GM18517 (cell line): Measurements from ENCODE around the gene HABP2.

Experiments used
- ATAC-seq: cut with Tn5 transposase; IDR thresholded peaks from one replicate; pipeline ENCODE4 v1.9.1; 2021; ENCODE audit warnings: mild to moderate bottlenecking, moderate library complexity; ENCODE audit not compliant: unreplicated experiment

The HABP2 gene

DNA sequence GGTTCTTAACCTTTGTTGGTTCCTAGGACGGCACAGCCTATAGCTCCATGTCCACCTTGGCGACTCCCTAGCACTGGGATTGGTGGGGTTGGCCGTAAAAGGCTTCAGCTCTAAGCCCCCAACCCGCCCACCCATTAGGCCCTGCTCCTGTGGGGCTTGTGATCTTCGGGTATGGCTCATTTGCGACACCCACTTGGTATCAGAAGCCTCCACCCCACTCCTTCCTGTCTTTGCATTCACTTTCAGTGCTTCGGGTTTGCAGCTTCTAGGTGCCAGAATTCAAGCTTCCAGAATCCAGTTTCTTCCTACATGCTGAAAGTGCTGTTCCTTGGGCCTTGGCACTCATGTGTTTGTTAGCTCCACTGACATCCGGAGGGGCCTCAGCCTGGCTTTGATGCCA is 39.5 kb downstream of the HABP2 start:
- ATAC-seq: no peak

DNA sequence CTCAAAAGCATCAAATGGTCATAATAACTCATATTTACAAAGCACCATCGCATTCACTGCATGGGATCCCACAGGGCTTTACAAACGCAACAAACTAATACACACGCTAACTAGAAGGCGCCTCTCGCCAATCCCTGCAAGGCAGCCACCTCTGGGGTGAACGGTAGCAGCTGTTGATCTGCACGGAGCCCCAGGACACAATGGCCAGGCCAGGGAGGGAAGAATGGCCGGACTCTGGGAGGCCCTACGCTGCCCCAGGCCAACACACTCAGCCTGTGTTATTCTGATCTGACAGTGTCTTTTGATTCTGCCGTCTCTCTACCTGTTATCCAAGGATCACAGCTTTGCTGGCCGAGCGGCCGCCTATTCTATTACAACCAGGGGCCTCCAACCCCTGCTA is 41.8 kb downstream of the HABP2 start:
- ATAC-seq: no peak

DNA sequence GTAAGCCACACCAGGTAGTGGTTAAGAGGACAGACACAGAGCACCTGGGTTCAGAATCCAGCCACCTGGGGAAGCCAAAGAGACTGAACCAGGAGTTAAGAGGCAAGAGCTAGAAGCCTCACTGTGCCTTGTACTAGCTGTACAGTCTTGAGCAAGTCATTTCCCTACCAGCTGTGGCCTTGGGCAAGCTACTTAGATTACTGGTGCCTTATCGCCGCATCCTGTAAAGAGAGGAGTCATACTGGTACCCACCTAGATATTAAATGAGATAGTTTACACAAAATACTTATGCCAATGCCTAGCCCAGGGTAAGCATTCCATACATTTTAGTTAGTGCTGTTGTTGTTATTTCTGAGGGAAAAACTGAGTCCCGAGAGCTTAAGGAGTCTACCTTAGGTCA is 47.7 kb downstream of the HABP2 start:
- ATAC-seq: no peak

DNA sequence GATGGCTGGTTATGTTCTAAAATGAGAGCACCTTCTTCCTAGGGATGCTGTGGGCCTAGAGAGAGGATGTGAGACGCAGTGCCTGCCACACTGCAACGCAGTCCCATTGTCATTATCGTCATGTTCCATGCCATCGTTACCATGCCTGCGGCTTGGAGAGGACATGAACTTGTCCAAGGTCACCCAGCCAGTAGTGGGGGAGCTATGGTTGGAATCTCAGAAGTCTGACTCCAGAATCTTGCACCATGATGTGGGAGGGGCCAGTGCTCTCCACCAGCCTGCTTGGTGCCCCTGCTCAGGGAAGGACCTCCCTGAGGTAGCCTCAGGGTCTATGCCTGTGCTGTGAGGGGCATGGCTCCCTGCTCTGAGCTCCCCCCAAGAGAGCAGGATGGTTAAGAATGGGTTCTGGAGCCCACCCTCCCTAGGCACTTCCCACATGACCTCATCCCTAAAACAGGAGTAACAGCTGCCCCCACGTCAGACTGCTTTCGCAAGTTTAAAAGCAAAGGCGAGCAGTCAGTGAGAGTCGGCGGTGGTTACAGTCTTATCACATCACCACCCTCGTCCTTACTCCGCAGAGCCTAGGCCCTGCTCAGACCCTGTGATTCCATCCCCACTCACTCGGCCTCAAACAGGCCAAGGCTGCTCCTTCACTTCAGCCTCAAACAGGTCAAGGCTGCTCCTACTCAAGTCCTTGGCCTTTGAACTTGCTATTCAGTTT is 50.4 kb downstream of the HABP2 start:
- no peak for ATAC-seq

DNA sequence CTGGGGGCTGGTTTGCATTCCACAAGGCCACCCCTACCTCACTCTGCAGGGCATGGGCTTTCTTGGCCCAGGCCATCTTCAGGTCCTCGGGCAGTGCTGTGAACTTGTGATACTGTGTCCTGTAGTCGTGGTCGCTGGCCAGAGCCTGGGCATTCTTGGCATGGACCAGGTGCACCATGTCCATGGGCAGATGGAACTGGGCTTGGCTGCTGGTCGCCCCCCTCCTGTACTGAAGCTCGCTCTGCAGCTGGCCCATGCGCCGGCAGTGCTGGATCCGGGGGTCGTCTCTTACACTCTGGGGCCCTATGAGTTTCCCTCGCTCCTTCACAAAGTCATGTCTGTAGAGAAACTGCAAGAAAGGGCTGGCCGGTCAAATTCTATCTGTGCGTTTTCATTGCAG is 51.7 kb downstream of the HABP2 start:
- no peak for ATAC-seq

DNA sequence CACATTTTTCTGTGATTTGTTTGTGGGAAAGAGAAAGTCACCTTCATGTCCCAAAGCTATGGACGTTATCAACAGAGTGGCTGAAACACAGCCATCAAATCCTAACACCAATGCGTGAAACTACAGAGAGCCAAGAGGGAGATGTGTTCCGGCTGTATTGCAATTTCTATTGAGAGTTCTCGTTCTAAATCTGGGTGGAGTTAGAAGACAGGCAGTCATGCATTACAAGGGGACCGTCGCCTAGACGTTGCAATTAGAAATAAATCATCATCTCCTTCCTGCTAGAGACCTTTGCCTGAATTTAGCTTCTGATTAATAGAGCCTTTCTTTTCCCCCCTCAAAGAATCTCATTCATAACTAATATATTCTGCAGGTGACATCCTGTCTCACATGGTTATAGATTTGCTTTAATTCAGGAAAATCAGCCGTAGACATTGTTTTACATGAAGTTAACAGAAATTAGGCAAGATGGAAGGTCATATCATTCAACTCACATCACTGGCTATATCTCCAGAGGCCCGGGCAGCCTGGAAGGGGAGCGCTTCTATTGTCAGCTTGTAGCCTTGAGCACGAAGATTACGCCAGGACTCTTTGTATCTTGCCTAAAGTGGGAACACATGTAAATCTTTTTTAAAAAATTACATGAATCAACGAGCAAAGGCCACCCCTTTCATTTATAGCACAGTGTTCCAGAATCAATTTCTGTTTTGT is 52.6 kb downstream of the HABP2 start:
- no peak for ATAC-seq

DNA sequence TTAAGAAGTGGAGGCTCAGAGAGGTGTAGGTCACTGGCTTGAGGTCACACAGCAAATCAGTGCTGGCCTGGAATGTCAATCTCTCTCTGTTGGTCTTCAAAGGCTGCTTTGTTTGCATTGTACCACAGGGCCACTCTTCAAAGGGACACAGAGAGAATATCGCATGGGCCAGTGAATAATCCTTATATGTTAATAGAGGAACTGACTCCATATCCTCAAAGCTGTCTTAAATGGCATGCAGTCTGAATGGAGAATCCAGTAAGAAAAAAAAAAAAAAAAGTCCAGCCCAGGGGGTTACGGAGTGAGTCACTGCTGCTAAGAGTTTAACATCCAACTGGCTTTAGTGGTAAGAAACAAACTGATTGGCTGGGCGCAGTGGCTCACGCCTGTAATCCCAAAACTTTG is 56.9 kb downstream of the HABP2 start:
- ATAC-seq: no peak

DNA sequence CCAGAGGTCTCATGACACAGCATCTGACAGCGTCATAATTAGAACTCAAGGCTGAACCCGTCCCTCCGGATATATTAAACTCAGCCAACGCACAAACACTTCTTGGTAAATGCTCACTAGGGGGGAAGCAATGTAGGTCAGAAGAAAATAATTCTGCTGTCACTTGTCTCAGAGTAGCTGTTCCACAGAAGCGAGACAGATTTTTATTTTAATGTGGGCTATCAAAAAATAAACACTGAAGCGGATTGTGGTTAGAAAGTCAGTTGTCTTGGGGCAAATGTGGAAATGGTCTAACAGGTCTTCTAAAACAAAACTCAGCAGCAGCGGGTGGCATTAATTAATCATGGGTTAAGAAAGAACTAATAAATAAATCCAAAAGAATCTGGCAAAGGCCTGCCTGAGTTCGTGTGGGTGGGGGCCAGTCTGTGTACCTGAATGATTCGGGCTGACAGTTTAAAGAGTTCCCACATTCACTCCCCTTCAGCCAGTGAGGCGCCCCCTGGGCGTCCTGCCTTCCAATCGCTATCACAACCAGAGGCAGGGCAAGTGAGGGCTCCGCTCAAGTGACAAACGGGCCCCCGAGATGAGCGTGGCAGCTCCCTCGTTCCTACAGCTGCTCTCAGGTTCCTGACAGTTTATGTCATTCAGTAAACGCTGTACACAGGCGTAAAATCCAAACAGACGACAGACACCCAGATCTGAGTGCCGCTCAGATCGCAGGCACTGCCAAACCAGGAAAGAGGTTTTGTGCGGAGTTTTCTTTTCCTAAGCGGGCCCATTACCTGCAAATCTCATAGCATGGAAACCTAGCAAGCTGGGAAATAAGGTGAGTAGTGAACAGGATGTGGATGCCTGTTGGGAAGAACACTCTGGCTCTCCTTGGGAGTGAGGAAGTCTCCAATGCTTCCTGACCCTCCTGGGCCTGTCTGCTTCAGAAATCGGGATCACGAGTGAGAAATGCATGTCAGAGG is 58.1 kb downstream of the HABP2 start:
- no peak for ATAC-seq

DNA sequence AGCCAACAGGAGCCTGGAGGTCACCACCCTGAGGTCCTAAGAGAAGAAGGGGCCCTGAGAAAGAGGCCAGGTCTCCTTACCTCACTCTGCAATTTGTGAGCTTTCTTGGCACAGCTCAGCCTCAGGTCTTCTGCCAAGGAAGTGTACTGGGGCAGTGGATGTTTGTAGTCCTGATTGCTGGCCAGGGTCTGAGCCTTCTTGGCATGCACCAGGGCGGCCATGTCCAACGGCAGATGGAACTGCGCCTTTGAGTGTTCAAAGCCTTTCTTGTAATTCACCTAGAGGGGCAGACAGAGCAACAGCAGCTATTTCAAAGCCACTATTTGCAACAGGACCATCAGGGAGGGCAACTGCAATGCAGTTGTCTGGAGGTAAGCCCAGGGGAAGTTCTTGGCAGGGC is 59.3 kb downstream of the HABP2 start:
- no peak for ATAC-seq

DNA sequence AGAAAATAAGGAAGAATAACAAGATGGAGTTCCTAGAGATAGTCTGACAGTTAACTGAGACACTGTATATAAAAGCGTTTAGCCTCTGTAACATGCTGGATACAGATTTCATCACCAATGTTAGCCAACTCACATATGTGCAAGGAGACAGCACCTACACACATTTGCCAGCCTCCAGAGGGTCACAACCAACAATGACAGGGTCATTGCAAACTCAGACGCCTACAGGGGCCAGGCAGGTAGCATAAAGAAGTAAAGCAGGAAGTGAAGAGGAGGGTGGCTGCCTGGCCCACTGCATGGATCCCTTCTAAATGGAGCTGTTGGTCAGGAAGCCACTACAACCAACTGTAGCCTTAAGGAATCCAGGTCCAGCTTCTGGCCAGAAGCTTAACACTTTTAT is 60.6 kb downstream of the HABP2 start:
- no peak for ATAC-seq

DNA sequence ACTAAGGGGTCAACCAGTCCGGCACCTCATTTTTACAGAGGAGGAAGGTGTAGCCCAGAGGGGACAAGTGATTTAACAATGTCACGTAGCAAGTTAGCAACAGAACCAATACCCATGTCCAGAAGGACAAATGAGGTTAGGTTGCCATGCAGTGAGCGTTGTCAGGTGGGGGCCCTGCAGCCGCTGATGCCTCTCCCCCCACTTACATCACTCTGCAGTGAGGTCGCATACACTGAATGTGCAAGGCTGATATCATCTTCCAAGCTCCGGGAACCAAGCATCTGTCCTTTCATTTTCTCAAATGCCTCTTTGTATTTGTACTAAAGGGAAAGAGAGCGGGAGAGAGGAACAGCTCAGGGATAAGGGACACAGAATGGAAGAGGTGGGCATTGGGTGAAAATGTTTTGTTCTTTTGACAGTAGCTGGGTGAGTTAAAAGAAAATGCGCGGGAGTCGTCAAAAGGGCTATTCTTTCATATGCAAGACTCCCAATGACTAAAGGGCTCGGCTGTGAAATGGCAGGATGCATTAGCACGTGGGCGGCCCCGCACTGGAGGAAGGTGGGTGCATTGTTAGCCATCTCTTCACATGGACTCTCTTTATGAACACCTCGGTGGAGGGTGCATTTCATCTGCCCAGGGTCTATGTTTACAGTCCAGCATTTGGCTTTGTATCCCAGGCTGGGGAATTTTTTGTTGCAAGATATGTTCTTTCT is 61.3 kb downstream of the HABP2 start:
- ATAC-seq: no peak

DNA sequence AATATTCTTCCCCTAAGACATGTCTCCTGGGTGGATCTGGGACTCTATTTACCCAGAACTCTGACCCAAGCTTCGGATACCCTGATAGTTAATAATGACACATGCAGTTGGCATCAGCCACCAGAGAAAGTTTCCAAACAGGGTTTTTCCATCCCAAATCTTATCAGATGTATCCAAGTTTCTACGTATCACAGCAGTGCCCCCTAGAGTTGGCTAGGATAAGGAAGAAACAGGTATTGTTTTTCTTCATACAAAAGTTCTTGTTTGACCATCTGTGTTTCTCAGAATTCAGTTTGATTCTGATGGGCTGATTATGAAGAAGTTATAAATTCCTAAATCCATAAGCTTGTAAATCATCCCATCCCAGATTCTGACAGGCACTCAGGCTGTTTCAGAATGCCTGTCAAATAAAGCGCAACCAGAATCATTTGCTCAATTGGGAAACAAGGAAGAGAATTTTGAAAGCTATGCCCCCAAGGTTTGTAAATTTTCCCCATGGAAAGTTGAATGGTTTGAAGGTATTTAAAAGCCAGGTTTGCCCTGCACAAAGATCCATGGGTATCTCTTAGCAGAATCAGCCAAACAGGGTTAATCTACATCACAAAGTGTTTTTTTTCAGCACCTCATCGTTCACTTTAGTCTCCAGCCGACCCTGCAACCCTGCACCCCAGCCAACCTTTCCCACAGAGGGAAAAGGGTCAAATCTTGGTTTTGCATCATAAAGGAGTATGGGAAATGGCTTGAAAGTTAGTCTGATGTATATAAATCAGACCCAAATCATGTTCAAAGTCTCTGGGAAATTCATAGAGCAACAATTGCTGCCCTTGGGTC is 63.6 kb downstream of the HABP2 start:
- ATAC-seq: no peak

DNA sequence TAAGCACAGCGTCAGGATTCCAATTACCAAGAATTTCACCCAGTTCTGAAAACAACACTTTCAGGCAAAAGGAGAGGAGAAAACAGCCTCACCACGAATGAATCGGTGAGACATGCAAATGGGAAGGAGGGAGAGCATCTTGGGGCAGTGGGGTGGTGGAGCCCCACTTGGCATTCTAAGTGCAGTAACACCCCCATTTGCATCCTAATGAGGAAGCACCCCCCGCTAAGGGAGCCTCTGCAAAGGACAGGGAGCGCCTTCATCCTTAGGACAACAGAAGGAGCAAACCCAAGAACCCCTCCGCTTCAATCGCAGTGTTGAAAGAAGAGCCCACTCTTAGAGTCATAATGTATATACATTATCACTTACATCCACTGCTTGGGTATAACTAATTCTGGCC is 64.2 kb downstream of the HABP2 start:
- ATAC-seq: no peak

DNA sequence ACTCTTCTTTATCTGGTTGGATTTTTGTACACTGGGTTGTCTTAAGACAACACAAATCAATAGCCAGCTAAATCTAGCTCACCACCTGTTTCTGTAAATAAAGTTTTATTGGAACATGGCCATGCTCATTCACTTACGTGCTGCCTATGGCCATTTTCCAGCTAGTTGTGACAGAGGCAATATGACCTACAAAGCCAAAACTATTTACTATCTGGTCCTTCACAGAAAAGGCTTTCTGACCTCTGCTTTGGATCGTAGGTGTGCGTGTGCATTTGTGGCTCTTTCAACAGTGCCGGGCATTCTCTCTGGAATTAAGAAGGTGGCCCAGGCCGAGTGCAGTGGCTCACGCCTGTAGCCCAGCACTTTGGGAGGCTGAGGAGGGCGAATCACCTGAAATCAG is 65.5 kb downstream of the HABP2 start:
- no peak for ATAC-seq

DNA sequence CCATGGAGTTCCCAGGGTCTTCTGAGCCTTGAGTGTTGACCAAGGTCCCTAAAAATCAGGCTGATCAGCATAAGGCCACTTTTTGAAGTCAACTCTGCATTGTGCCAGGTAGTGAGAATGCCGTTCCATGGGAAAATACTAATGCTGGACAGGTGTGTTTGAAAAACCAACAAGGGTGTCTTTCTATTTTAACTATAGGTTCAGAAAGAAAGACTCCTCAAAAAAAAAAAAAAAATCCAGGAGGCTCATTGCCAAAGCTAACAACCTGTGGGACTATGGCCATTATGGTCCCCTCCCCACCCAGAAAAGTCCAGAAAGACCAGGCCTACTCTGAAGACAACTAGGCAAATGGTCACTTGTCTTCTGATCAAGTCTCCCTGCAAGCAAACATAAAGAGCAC is 66.5 kb downstream of the HABP2 start:
- ATAC-seq: no peak

DNA sequence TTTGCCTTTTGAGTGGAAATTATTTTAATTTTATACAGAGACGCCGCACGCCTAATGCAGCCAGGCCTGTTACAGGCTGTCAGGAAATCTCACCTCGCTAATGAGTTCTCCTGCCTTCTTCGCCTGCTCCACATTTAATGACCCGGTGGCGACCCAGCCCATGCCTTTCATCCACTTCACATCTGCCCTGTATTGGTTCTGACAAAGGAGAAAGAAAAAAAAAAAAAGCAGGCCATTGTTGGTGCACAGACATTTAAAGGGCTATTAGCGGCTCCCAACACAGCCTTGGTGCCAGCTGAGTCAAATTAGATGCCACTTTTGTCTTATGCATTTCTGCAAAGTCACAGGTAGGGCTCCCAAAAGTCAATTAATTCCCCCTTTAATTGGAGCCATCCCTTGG is 67.7 kb downstream of the HABP2 start:
- ATAC-seq: no peak

DNA sequence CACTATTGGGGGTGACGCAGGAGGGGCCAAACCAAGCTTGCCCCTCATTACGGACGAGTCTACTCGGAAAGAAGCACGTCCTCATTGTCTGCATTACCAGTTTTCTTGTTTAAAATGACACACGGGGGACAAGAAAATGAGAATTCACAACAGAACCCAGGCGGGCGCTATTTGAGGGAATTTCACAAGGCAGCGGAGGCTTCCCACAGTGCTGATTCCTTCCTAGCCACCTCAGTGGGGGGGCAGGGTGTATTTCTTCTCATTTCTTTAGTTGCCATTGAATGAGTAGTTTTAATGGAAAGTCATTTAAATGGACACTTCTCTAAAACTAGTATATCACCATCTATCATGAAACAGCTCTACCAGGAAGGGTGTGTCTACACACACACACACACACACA is 68.1 kb downstream of the HABP2 start:
- no peak for ATAC-seq

DNA sequence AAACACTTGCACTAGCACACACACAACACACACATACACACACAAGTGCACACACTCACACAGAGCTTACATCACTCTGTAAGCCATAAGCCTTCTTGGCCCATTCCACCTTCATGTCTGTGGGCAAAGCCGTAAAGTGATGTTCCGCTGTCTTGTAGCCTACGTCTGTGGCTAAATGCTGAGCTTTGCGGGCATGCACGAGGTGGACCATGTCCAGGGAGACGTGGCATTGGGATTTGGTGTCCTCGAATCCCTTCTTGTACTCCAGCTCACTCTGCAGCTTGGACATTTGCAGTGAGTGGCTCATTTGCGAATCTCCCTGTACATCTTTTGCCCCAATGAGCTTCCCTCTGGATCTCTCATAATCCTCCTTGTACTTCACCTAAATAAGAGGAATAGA is 68.9 kb downstream of the HABP2 start:
- no peak for ATAC-seq

DNA sequence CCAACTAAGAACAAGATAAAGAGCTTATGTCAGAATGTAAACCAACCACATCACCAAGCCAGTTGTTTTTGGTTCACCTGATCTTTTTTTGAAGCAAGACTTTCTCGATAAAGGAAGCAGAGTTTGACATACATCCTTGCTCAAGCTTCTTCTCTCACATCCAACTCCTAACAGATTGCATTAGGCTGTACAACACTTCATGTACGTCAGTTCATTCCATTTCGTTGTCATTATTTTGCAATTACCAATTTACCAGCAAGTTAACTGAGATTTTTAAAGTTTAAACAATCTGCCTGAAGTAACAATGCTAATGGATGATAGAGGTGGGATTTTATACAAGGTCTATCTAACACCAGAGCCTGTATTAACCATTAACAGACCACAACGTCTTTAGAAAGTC is 70.0 kb downstream of the HABP2 start:
- ATAC-seq: no peak
